ENCODE measurements around the gene CA12.

The CA12 gene

DNA sequence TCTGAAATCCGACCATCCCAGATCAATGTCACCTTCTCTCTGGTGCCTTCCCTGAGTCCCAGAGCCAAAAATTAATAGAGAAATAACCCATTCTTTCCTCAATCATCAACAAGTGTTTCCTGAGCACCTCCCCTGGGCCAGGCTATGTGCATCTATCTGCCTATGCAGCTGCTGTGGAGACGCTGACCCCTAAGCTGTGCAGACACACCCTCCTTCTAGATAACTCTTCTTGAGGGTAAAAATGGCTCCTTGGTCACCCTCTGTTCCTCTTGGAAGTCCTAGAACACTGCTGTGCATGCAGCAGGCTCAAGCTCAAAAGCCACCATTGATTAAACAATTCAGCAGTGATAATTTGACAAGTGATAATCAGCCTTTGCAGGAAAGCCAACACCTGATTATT, 18.4 kb downstream of the CA12 start:
- H3K4me3 ChIP-seq (ENCODE audit: low read depth in 1 of 2, low read length in 2 of 2): no peak overlapping the region
- no peaks in the 10 kb centered on the region for H3K79me2 ChIP-seq (ENCODE audit: insufficient read depth, low read length)
- DNase-seq: no peak
- TF ChIP-seq CTCF (IDR thresholded peaks at IDR 0.05; ENCODE audit: borderline replicate concordance, extremely low read depth, low read length, poor library complexity, severe bottlenecking) (no peak), EZH2 (IDR thresholded peaks at IDR 0.05; ENCODE audit: borderline replicate concordance, low read depth, low read length, severe bottlenecking) (no peak)
- no peaks in the 10 kb centered on the region for H3K9me3 ChIP-seq (ENCODE audit: insufficient read depth, low read length, severe bottlenecking)
- no peak overlapping the region for H3K27ac ChIP-seq (ENCODE audit: low read length)
- peaks cover 24% of the 10 kb centered on the region for H3K27me3 ChIP-seq (ENCODE audit: insufficient read depth, low read length, poor library complexity)
- no peaks in the 10 kb centered on the region for H4K20me1 ChIP-seq (ENCODE audit: insufficient read depth, low read length)
- H3K4me2 ChIP-seq (ENCODE audit: insufficient read depth, low read length): no peak overlapping the region
- H2AFZ ChIP-seq (ENCODE audit: low read depth, low read length): no peak overlapping the region
- no peak overlapping the region for H3K9ac ChIP-seq (ENCODE audit: low read depth, low read length)
- no peaks in the 10 kb centered on the region for H3K36me3 ChIP-seq (ENCODE audit: insufficient read depth, low read length)
- no peak for ATAC-seq (ENCODE audit: insufficient read depth, low read depth)
- no peaks in the 10 kb centered on the region for H3K4me1 ChIP-seq (ENCODE audit: insufficient read depth, low read length)

DNA sequence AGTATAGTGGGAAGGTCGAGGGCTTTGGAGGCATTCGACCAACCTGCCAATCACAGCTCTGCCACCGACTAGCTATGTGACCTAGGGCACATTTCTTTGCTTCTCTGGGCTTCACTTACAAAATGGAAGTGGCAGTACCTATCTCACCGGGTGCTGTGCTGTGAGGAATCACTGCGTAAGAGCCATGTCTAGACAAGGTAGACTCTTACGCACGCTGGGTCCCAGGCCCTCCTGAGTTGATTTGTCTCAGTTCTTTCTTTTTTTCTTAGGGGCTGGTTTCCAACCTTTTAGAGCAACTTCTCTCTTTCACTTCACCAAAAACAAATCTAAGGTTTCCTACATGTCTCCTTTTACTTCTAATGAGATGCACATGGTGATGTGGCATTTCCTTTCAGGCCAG, 18.8 kb downstream of the CA12 start:
- Histone ChIP-seq H3K9me3 (ENCODE audit: insufficient read depth, low read length, severe bottlenecking) (no peaks in the 10 kb centered on the region), H3K4me1 (ENCODE audit: insufficient read depth, low read length) (no peaks in the 10 kb centered on the region), H3K9ac (ENCODE audit: low read depth, low read length) (no peak overlapping the region), H2AFZ (ENCODE audit: low read depth, low read length) (no peak overlapping the region), H3K27me3 (ENCODE audit: insufficient read depth, low read length, poor library complexity) (peaks cover 24% of the 10 kb centered on the region), H3K4me3 (ENCODE audit: low read depth in 1 of 2, low read length in 2 of 2) (no peak overlapping the region), H3K36me3 (ENCODE audit: insufficient read depth, low read length) (no peaks in the 10 kb centered on the region), H3K4me2 (ENCODE audit: insufficient read depth, low read length) (no peak overlapping the region), H4K20me1 (ENCODE audit: insufficient read depth, low read length) (no peaks in the 10 kb centered on the region), H3K79me2 (ENCODE audit: insufficient read depth, low read length) (no peaks in the 10 kb centered on the region), H3K27ac (ENCODE audit: low read length) (no peak overlapping the region)
- no peak for TF ChIP-seq CTCF (IDR thresholded peaks at IDR 0.05; ENCODE audit: borderline replicate concordance, extremely low read depth, low read length, poor library complexity, severe bottlenecking)
- TF ChIP-seq EZH2 (IDR thresholded peaks at IDR 0.05; ENCODE audit: borderline replicate concordance, low read depth, low read length, severe bottlenecking): no peak
- no peak for DNase-seq
- no peak for ATAC-seq (ENCODE audit: insufficient read depth, low read depth)

DNA sequence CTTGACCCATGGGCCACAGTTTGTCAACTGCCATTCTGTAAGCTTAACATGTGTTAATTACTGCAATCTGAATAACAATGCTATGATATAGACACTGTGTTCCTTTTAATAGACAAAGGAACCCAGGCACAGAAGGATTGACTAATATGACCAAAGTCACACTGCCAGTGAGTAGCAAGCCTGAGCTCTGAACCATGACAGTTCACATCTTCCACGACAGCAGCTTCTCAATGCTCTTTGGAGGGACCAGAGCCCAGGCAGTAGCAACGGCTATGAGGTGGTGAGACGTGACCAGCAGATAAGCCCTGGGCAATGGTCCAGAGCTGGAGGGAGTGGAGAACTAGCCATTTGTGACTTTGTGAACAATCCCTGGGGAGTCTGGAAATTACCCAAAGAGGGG, 19.4 kb downstream of the CA12 start:
- Histone ChIP-seq H3K4me1 (ENCODE audit: insufficient read depth, low read length) (no peaks in the 10 kb centered on the region), H3K4me2 (ENCODE audit: insufficient read depth, low read length) (no peak overlapping the region), H3K36me3 (ENCODE audit: insufficient read depth, low read length) (no peaks in the 10 kb centered on the region), H3K4me3 (ENCODE audit: low read depth in 1 of 2, low read length in 2 of 2) (no peak overlapping the region), H3K27ac (ENCODE audit: low read length) (no peak overlapping the region), H3K9me3 (ENCODE audit: insufficient read depth, low read length, severe bottlenecking) (no peaks in the 10 kb centered on the region), H3K27me3 (ENCODE audit: insufficient read depth, low read length, poor library complexity) (peaks cover 24% of the 10 kb centered on the region), H3K9ac (ENCODE audit: low read depth, low read length) (no peak overlapping the region), H3K79me2 (ENCODE audit: insufficient read depth, low read length) (no peaks in the 10 kb centered on the region), H4K20me1 (ENCODE audit: insufficient read depth, low read length) (no peaks in the 10 kb centered on the region), H2AFZ (ENCODE audit: low read depth, low read length) (no peak overlapping the region)
- ATAC-seq (ENCODE audit: insufficient read depth, low read depth) (no peak), DNase-seq (no peak)
- TF ChIP-seq EZH2 (IDR thresholded peaks at IDR 0.05; ENCODE audit: borderline replicate concordance, low read depth, low read length, severe bottlenecking): no peak
- TF ChIP-seq CTCF (IDR thresholded peaks at IDR 0.05; ENCODE audit: borderline replicate concordance, extremely low read depth, low read length, poor library complexity, severe bottlenecking): no peak

DNA sequence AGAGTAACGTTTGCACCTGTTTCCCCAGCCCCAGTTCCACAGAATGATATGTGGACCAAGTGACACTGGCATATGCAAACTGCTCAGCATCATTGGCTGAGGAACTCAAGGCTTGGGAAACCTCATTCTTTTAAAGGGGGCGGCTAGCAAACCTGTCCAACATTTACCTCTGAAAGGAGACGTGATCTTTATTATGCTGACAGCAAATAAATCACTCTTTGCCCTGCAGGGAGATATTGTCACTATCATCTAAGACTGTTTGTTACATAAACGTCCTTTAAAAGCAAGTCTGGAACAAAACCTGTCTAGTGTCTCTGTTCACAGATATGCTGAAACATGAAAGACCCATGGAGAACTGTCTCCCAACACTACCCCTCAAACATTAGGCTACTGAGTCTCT, 21.5 kb downstream of the CA12 start:
- Histone ChIP-seq H3K9me3 (ENCODE audit: insufficient read depth, low read length, severe bottlenecking) (no peaks in the 10 kb centered on the region), H3K79me2 (ENCODE audit: insufficient read depth, low read length) (no peaks in the 10 kb centered on the region), H3K36me3 (ENCODE audit: insufficient read depth, low read length) (no peaks in the 10 kb centered on the region), H3K4me1 (ENCODE audit: insufficient read depth, low read length) (no peaks in the 10 kb centered on the region), H2AFZ (ENCODE audit: low read depth, low read length) (no peak overlapping the region), H3K9ac (ENCODE audit: low read depth, low read length) (no peak overlapping the region), H3K27ac (ENCODE audit: low read length) (no peak overlapping the region), H4K20me1 (ENCODE audit: insufficient read depth, low read length) (no peaks in the 10 kb centered on the region), H3K27me3 (ENCODE audit: insufficient read depth, low read length, poor library complexity) (peaks cover 22% of the 10 kb centered on the region), H3K4me3 (ENCODE audit: low read depth in 1 of 2, low read length in 2 of 2) (no peak overlapping the region), H3K4me2 (ENCODE audit: insufficient read depth, low read length) (no peak overlapping the region)
- no peak for TF ChIP-seq CTCF (IDR thresholded peaks at IDR 0.05; ENCODE audit: borderline replicate concordance, extremely low read depth, low read length, poor library complexity, severe bottlenecking)
- no peak for ATAC-seq (ENCODE audit: insufficient read depth, low read depth)
- DNase-seq: no peak

Measured in DND-41 (cell line).